B cell (primary cell): ENCODE measurements around the gene TUBA3C.

Experiments
- EZH2 ChIP-seq: IDR thresholded peaks from 2 replicates; pipeline ENCODE4 v1.6.1; 2012; ENCODE audit warnings: borderline replicate concordance, low read depth, mild to moderate bottlenecking, moderate library complexity, low read length; ENCODE audit not compliant: insufficient read depth, poor library complexity, severe bottlenecking
- TF ChIP-seq, protein P1 (sequence below): fragments of 200-600 bp; IDR thresholded peaks from one replicate; pipeline ENCODE4 v1.8.0; 2022; ENCODE audit warnings: antibody characterized with exemption, mild to moderate bottlenecking

GRCh38 chr13:19159761-19160420 lies 21.7 kb downstream of the TUBA3C start:
- TF ChIP-seq, protein P1, sequence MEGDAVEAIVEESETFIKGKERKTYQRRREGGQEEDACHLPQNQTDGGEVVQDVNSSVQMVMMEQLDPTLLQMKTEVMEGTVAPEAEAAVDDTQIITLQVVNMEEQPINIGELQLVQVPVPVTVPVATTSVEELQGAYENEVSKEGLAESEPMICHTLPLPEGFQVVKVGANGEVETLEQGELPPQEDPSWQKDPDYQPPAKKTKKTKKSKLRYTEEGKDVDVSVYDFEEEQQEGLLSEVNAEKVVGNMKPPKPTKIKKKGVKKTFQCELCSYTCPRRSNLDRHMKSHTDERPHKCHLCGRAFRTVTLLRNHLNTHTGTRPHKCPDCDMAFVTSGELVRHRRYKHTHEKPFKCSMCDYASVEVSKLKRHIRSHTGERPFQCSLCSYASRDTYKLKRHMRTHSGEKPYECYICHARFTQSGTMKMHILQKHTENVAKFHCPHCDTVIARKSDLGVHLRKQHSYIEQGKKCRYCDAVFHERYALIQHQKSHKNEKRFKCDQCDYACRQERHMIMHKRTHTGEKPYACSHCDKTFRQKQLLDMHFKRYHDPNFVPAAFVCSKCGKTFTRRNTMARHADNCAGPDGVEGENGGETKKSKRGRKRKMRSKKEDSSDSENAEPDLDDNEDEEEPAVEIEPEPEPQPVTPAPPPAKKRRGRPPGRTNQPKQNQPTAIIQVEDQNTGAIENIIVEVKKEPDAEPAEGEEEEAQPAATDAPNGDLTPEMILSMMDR: no peak
- no peak for TF ChIP-seq EZH2
